Neural cell (in vitro differentiated cells): ENCODE measurements around the gene CIT. TPM values are rescaled to one million over a fixed set of nuclear protein-coding genes. Genes with fewer than 3 reads are reported as not detected.
A peak's percentile ranks its signal among the peaks of the same experiment; 100 is the strongest.

Experiments used
- H2AFZ ChIP-seq: fragments of 200-600, 300-800 bp; sonication (generic), shearing (Covaris generic); 2 replicates; pipeline ENCODE4 v1.6.0; 2014; ENCODE audit warnings: low read depth, mild to moderate bottlenecking, antibody characterized with exemption, low read length, moderate library complexity
- H3F3A ChIP-seq: fragments of 200-600 bp; shearing (Covaris generic); 2 replicates; pipeline ENCODE4 v1.6.1; 2016; ENCODE audit warnings: mild to moderate bottlenecking, moderate library complexity, mixed read lengths, antibody characterized with exemption, low read length; ENCODE audit not compliant: insufficient read depth, poor library complexity, severe bottlenecking
- H3K27ac ChIP-seq: fragments of 200-600, 300-800 bp; sonication (generic), shearing (Covaris generic); 2 replicates; pipeline ENCODE4 v1.5.1; 2014; ENCODE audit warnings: mild to moderate bottlenecking, low read length, moderate library complexity
- H3K27me3 ChIP-seq: fragments of 300-800, 200-600 bp; sonication (generic), shearing (Covaris generic); 2 replicates; pipeline ENCODE4 v1.6.0; 2014; ENCODE audit warnings: mild to moderate bottlenecking, low read depth, low read length, moderate library complexity; ENCODE audit not compliant: insufficient read depth
- H3K36me3 ChIP-seq: fragments of 300-800, 200-600 bp; sonication (generic), shearing (Covaris generic); 2 replicates; pipeline ENCODE4 v1.5.1; 2014; ENCODE audit warnings: mild to moderate bottlenecking, antibody characterized with exemption, low read length, moderate library complexity; ENCODE audit not compliant: insufficient read depth
- H3K4me2 ChIP-seq: fragments of 300-800, 200-600 bp; sonication (generic), shearing (Covaris generic); 2 replicates; pipeline ENCODE4 v1.6.0; 2014; ENCODE audit warnings: mild to moderate bottlenecking, low read length
- H3K4me3 ChIP-seq: fragments of 300-800, 200-600 bp; sonication (generic), shearing (Covaris generic); 2 replicates; pipeline ENCODE4 v1.5.1; 2014; ENCODE audit warnings: mild to moderate bottlenecking, low read length, moderate library complexity
- H3K79me2 ChIP-seq: fragments of 200-600 bp; shearing (Covaris generic); replicated peaks from 2 replicates; pipeline ENCODE4 v1.6.0; 2014; ENCODE audit warnings: mild to moderate bottlenecking, low read length, moderate library complexity; ENCODE audit not compliant: insufficient read depth
- H3K9ac ChIP-seq: fragments of 300-800, 200-600 bp; sonication (generic), shearing (Covaris generic); 2 replicates; pipeline ENCODE4 v1.6.1; 2016; ENCODE audit warnings: mild to moderate bottlenecking, low read length, mixed read lengths
- H3K9me2 ChIP-seq: fragments of 200-600 bp; shearing (Covaris generic); 2 replicates; pipeline ENCODE4 v1.6.1; 2016; ENCODE audit warnings: mild to moderate bottlenecking, low read length, mixed read lengths; ENCODE audit not compliant: insufficient read depth
- H3K9me3 ChIP-seq: fragments of 200-600, 300-800 bp; sonication (generic), shearing (Covaris generic); 2 replicates; pipeline ENCODE4 v1.6.1; 2016; ENCODE audit warnings: mild to moderate bottlenecking, mixed run types, low read length, moderate library complexity, mixed read lengths
- H4K20me1 ChIP-seq: fragments of 200-600 bp; shearing (Covaris generic); 2 replicates; pipeline ENCODE4 v1.6.1; 2016; ENCODE audit warnings: mild to moderate bottlenecking, mixed run types; ENCODE audit not compliant: insufficient read depth
- CTCF ChIP-seq: fragments of 450-650 bp; IDR thresholded peaks from 2 replicates; pipeline ENCODE4 v1.5.1; 2014; ENCODE audit warnings: antibody characterized with exemption, mild to moderate bottlenecking, moderate library complexity; ENCODE audit not compliant: poor library complexity, severe bottlenecking
- EP300 ChIP-seq: fragments of 450-650 bp; conservative IDR thresholded peaks from 2 replicates; pipeline ENCODE4 v1.6.1; 2014; ENCODE audit warnings: antibody characterized with exemption, mild to moderate bottlenecking, moderate library complexity; ENCODE audit not compliant: poor library complexity, severe bottlenecking
- EZH2 ChIP-seq: fragments of 200-600, 300-800 bp; shearing (Covaris generic), sonication (generic); IDR thresholded peaks from 2 replicates; pipeline ENCODE4 v1.6.1; 2014; ENCODE audit warnings: antibody characterized with exemption, low read length, borderline replicate concordance, mild to moderate bottlenecking; ENCODE audit not compliant: insufficient read depth, poor library complexity, severe bottlenecking
- MXI1 ChIP-seq: fragments of 450-650 bp; conservative IDR thresholded peaks from 2 replicates; pipeline ENCODE4 v1.6.1; 2014; ENCODE audit warnings: antibody characterized with exemption, mild to moderate bottlenecking; ENCODE audit not compliant: poor library complexity, severe bottlenecking
- POLR2AphosphoS5 ChIP-seq: IDR thresholded peaks from 2 replicates; pipeline ENCODE4 v1.6.1; 2012
- RAD21 ChIP-seq: fragments of 450-650 bp; conservative IDR thresholded peaks from 2 replicates; pipeline ENCODE4 v1.6.1; 2014; ENCODE audit warnings: antibody characterized with exemption, mild to moderate bottlenecking, moderate library complexity
- SMC3 ChIP-seq: fragments of 450-650 bp; conservative IDR thresholded peaks from 2 replicates; pipeline ENCODE4 v1.6.1; 2014; ENCODE audit warnings: antibody characterized with exemption, mild to moderate bottlenecking, moderate library complexity; ENCODE audit not compliant: poor library complexity
- TAF1 ChIP-seq: IDR thresholded peaks from 2 replicates; pipeline ENCODE4 v1.6.1; 2012; ENCODE audit warnings: low read depth
- polyA plus RNA-seq: library from polyadenylated mRNA; depleted of rRNA; stranded (reverse); fragments of >200 nt; gene quantifications from 2 replicates; pipeline ENCODE4 v1.2.3, GENCODE V29; 2014
- TF ChIP-seq, protein P1 (sequence below): IDR thresholded peaks from 2 replicates; pipeline ENCODE4 v1.6.1; 2012; ENCODE audit warnings: borderline replicate concordance

Gene CIT
- polyA plus RNA-seq, 1 donor from 2014 or later = 3.3 TPM

DNA sequence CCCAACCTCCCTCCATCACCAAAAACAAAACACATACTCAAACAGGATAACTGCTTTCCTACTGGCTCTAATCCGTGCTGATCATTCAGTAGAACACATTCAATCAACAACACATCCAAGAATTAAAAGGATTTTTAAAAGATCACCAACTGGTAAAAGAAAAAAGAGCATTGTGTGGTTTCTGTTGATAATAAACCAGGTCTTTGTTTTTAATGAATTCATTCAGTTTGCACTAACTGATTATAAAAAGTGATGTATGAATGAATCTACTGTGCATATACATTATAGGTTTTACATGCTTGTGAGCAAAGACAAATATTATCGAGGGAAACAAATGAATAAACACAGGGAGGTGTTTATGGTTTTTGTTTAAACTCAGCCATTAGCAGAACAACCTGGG is 55.1 kb downstream of the CIT start:
- H3K4me2 ChIP-seq = no peak overlapping the region
- H3K9me2 ChIP-seq = no peaks in the 10 kb centered on the region
- H2AFZ ChIP-seq = no peak overlapping the region
- TF ChIP-seq, protein P1, sequence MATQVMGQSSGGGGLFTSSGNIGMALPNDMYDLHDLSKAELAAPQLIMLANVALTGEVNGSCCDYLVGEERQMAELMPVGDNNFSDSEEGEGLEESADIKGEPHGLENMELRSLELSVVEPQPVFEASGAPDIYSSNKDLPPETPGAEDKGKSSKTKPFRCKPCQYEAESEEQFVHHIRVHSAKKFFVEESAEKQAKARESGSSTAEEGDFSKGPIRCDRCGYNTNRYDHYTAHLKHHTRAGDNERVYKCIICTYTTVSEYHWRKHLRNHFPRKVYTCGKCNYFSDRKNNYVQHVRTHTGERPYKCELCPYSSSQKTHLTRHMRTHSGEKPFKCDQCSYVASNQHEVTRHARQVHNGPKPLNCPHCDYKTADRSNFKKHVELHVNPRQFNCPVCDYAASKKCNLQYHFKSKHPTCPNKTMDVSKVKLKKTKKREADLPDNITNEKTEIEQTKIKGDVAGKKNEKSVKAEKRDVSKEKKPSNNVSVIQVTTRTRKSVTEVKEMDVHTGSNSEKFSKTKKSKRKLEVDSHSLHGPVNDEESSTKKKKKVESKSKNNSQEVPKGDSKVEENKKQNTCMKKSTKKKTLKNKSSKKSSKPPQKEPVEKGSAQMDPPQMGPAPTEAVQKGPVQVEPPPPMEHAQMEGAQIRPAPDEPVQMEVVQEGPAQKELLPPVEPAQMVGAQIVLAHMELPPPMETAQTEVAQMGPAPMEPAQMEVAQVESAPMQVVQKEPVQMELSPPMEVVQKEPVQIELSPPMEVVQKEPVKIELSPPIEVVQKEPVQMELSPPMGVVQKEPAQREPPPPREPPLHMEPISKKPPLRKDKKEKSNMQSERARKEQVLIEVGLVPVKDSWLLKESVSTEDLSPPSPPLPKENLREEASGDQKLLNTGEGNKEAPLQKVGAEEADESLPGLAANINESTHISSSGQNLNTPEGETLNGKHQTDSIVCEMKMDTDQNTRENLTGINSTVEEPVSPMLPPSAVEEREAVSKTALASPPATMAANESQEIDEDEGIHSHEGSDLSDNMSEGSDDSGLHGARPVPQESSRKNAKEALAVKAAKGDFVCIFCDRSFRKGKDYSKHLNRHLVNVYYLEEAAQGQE = no peak
- TF ChIP-seq MXI1 (no peak), EP300 (no peak), EZH2 (no peak), CTCF (no peak)
- no peak overlapping the region for H3K27ac ChIP-seq
- no peaks in the 10 kb centered on the region for H3K79me2 ChIP-seq
- no peak overlapping the region for H3K4me3 ChIP-seq
- no peak overlapping the region for H3K9ac ChIP-seq
- no peaks in the 10 kb centered on the region for H3F3A ChIP-seq
- H3K36me3 ChIP-seq = no peaks in the 10 kb centered on the region
- no peaks in the 10 kb centered on the region for H3K27me3 ChIP-seq
- H4K20me1 ChIP-seq = no peaks in the 10 kb centered on the region
- H3K9me3 ChIP-seq = no peaks in the 10 kb centered on the region

GRCh38 chr12:119819322-119819721 is 57.8 kb downstream of the CIT start:
- no peaks in the 10 kb centered on the region for H4K20me1 ChIP-seq
- no peaks in the 10 kb centered on the region for H3F3A ChIP-seq
- H3K27me3 ChIP-seq = no peaks in the 10 kb centered on the region
- no peak overlapping the region for H3K4me2 ChIP-seq
- H2AFZ ChIP-seq = no peak overlapping the region
- no peaks in the 10 kb centered on the region for H3K9me2 ChIP-seq
- no peak overlapping the region for H3K27ac ChIP-seq
- H3K9ac ChIP-seq = no peak overlapping the region
- no peaks in the 10 kb centered on the region for H3K9me3 ChIP-seq
- TF ChIP-seq CTCF = peak; percentile 18
- TF ChIP-seq RAD21 = no peak
- TF ChIP-seq TAF1 = no peak
- no peak for TF ChIP-seq MXI1
- TF ChIP-seq POLR2AphosphoS5 = peak; percentile 41
- no peak for TF ChIP-seq SMC3
- TF ChIP-seq, protein P1 = no peak
- H3K36me3 ChIP-seq = no peaks in the 10 kb centered on the region
- H3K4me3 ChIP-seq = peak overlapping the region; percentile 2
- no peaks in the 10 kb centered on the region for H3K79me2 ChIP-seq
